Effector memory CD4-positive, alpha-beta T cell (primary cell): ENCODE data around the gene BMPER.

Source experiments
- DNase-seq, 3 donors: peaks; one replicate each; pipeline ENCODE4 v3.0.0-alpha.2; 2020
- H3K27ac ChIP-seq: 2 replicates; pipeline ENCODE4 v1.7.0; 2013; ENCODE audit warnings: mild to moderate bottlenecking, low read length, moderate library complexity; ENCODE audit not compliant: insufficient read depth, poor library complexity, severe bottlenecking
- H3K27me3 ChIP-seq: replicated peaks from 2 replicates; pipeline ENCODE4 v1.7.0; 2013; ENCODE audit warnings: mild to moderate bottlenecking, low read length; ENCODE audit not compliant: insufficient read depth, control insufficient read depth, poor library complexity, severe bottlenecking
- H3K36me3 ChIP-seq: 2 replicates; pipeline ENCODE4 v1.7.0; 2013; ENCODE audit warnings: mild to moderate bottlenecking, low read length, moderate library complexity; ENCODE audit not compliant: control insufficient read depth, insufficient read depth
- H3K4me1 ChIP-seq: 2 replicates; pipeline ENCODE4 v1.7.0; 2013; ENCODE audit warnings: low read length, mild to moderate bottlenecking; ENCODE audit not compliant: control insufficient read depth, insufficient read depth, poor library complexity, severe bottlenecking
- H3K4me3 ChIP-seq: 2 replicates; pipeline ENCODE4 v1.7.0; 2013; ENCODE audit warnings: low read length, low read depth, mild to moderate bottlenecking; ENCODE audit not compliant: insufficient read depth, poor library complexity, severe bottlenecking
- H3K9me3 ChIP-seq: 2 replicates; pipeline ENCODE4 v1.7.0; 2013; ENCODE audit warnings: mild to moderate bottlenecking, low read length, moderate library complexity; ENCODE audit not compliant: control insufficient read depth

Gene BMPER

GRCh38 chr7:34054075-34054474 is 148.7 kb downstream of the BMPER start:
- Histone ChIP-seq H3K9me3 (no peaks in the 10 kb centered on the region), H3K27me3 (no peaks in the 10 kb centered on the region), H3K4me3 (no peak overlapping the region), H3K27ac (no peak overlapping the region), H3K36me3 (no peaks in the 10 kb centered on the region), H3K4me1 (no peaks in the 10 kb centered on the region)
- no peak for DNase-seq

GRCh38 chr7:34057136-34057535 is 151.8 kb downstream of the BMPER start:
- Histone ChIP-seq H3K27ac (no peak overlapping the region), H3K9me3 (no peaks in the 10 kb centered on the region), H3K4me3 (no peak overlapping the region), H3K36me3 (no peaks in the 10 kb centered on the region), H3K27me3 (no peaks in the 10 kb centered on the region), H3K4me1 (no peaks in the 10 kb centered on the region)
- DNase-seq: no peak

GRCh38 chr7:34057956-34058355 is 152.6 kb downstream of the BMPER start:
- no peak overlapping the region for H3K27ac ChIP-seq

GRCh38 chr7:34058801-34059135 is 153.4 kb downstream of the BMPER start:
- Histone ChIP-seq H3K9me3 (no peaks in the 10 kb centered on the region), H3K36me3 (no peaks in the 10 kb centered on the region), H3K27me3 (no peaks in the 10 kb centered on the region), H3K4me1 (no peaks in the 10 kb centered on the region), H3K27ac (no peak overlapping the region), H3K4me3 (no peak overlapping the region)
- no peak for DNase-seq

More at GRCh38 chr7:34057956-34058355, 152.6 kb downstream of the BMPER start:
- H3K4me1 ChIP-seq: no peaks in the 10 kb centered on the region
- no peaks in the 10 kb centered on the region for H3K36me3 ChIP-seq
- DNase-seq: no peak
- H3K4me3 ChIP-seq: no peak overlapping the region
- H3K27me3 ChIP-seq: no peaks in the 10 kb centered on the region
- H3K9me3 ChIP-seq: no peaks in the 10 kb centered on the region

GRCh38 chr7:34059136-34059828 is 153.9 kb downstream of the BMPER start:
- no peaks in the 10 kb centered on the region for H3K4me1 ChIP-seq
- no peak overlapping the region for H3K27ac ChIP-seq
- DNase-seq: no peak
- no peaks in the 10 kb centered on the region for H3K27me3 ChIP-seq
- no peaks in the 10 kb centered on the region for H3K36me3 ChIP-seq
- H3K9me3 ChIP-seq: no peaks in the 10 kb centered on the region
- no peak overlapping the region for H3K4me3 ChIP-seq

- no peak for DNase-seq
- Histone ChIP-seq H3K9me3 (no peaks in the 10 kb centered on the region), H3K27ac (no peak overlapping the region)
Measured at GRCh38 chr7:34060196-34060947, 155.0 kb downstream of the BMPER start.

GRCh38 chr7:34061149-34061548 is 155.8 kb downstream of the BMPER start:
- H3K4me1 ChIP-seq: no peaks in the 10 kb centered on the region
- H3K4me3 ChIP-seq: no peak overlapping the region
- H3K36me3 ChIP-seq: no peaks in the 10 kb centered on the region
- no peaks in the 10 kb centered on the region for H3K9me3 ChIP-seq
- no peak for DNase-seq
- H3K27me3 ChIP-seq: no peaks in the 10 kb centered on the region
- H3K27ac ChIP-seq: no peak overlapping the region

More at GRCh38 chr7:34060196-34060947, 155.0 kb downstream of the BMPER start:
- no peaks in the 10 kb centered on the region for H3K27me3 ChIP-seq
- no peaks in the 10 kb centered on the region for H3K36me3 ChIP-seq
- no peaks in the 10 kb centered on the region for H3K4me1 ChIP-seq
- no peak overlapping the region for H3K4me3 ChIP-seq

GRCh38 chr7:34062341-34062740 is 157.0 kb downstream of the BMPER start:
- no peak for DNase-seq
- H3K9me3 ChIP-seq: no peaks in the 10 kb centered on the region
- no peaks in the 10 kb centered on the region for H3K4me1 ChIP-seq
- no peak overlapping the region for H3K27ac ChIP-seq
- no peaks in the 10 kb centered on the region for H3K36me3 ChIP-seq
- no peak overlapping the region for H3K4me3 ChIP-seq
- no peaks in the 10 kb centered on the region for H3K27me3 ChIP-seq

- Histone ChIP-seq H3K4me3 (no peak overlapping the region), H3K4me1 (no peaks in the 10 kb centered on the region), H3K27me3 (no peaks in the 10 kb centered on the region), H3K9me3 (no peaks in the 10 kb centered on the region), H3K36me3 (no peaks in the 10 kb centered on the region), H3K27ac (no peak overlapping the region)
- no peak for DNase-seq
Measured at GRCh38 chr7:34062826-34063225, 157.5 kb downstream of the BMPER start.

GRCh38 chr7:34064519-34065158 is 159.3 kb downstream of the BMPER start:
- no peak overlapping the region for H3K4me3 ChIP-seq
- no peak overlapping the region for H3K27ac ChIP-seq
- H3K4me1 ChIP-seq: no peaks in the 10 kb centered on the region
- no peaks in the 10 kb centered on the region for H3K27me3 ChIP-seq
- H3K9me3 ChIP-seq: no peaks in the 10 kb centered on the region
- H3K36me3 ChIP-seq: no peaks in the 10 kb centered on the region
- no peak for DNase-seq
